HEK293 (cell line): ENCODE measurements around the gene FAM216A.

Experiments used
- CTCF ChIA-PET: fragments of 350-600 bp; formaldehyde crosslinking; extraction: SDS; loops from one replicate; lab custom pipeline; 2021; ENCODE audit warnings: antibody characterized with exemption; lab: Yijun Ruan, JAX
- POLR2A ChIA-PET: fragments of 300-600 bp; formaldehyde crosslinking; extraction: SDS; loops from one replicate; lab custom pipeline; 2020; ENCODE audit warnings: antibody characterized with exemption, inconsistent platforms; lab: Yijun Ruan, JAX
- H3K27ac ChIP-seq: fragments of 200-500 bp; sonication (Bioruptor generic); 2 replicates; pipeline ENCODE4 v1.5.1; 2014; ENCODE audit warnings: low read depth, low read length, control low read depth, inconsistent platforms; ENCODE audit errors: extremely low read depth
- H3K36me3 ChIP-seq, 2 experiments: fragments of 200-500 bp in 1 of 2; sonication (Bioruptor generic) in 1 of 2; 1 replicate in 1 of 2; 2 replicates in 1 of 2; pipeline ENCODE4 v1.5.1; 2014 to 2017; ENCODE audit warnings: inconsistent platforms in 2 of 2, low read length in 2 of 2; ENCODE audit not compliant: control insufficient read depth in 2 of 2, insufficient read depth in 1 of 2
- H3K4me1 ChIP-seq: fragments of 200-500 bp; sonication (Bioruptor generic); 2 replicates; pipeline ENCODE4 v1.5.1; 2014; ENCODE audit warnings: mild to moderate bottlenecking, low read length, inconsistent platforms; ENCODE audit not compliant: control insufficient read depth, insufficient read depth
- H3K4me3 ChIP-seq: 2 replicates; pipeline ENCODE4 v1.5.1; 2011; ENCODE audit warnings: low read depth, mild to moderate bottlenecking, control low read depth, low read length, moderate library complexity
- H3K9me3 ChIP-seq: fragments of 200-500 bp; sonication (Bioruptor generic); 2 replicates; pipeline ENCODE4 v1.5.1; 2014; ENCODE audit warnings: low read depth, low read length, inconsistent platforms; ENCODE audit not compliant: control insufficient read depth, insufficient read depth
- BCL6B ChIP-seq: fragments of 450-650 bp; formaldehyde crosslinking; IDR thresholded peaks from 2 replicates; pipeline ENCODE4 v1.5.1; 2017; ENCODE audit warnings: missing biosample characterization, missing genetic modification characterization
- MZF1 ChIP-seq: fragments of 450-650 bp; formaldehyde crosslinking; IDR thresholded peaks from 2 replicates; pipeline ENCODE4 v1.5.1; 2017; ENCODE audit warnings: missing biosample characterization, missing genetic modification characterization, borderline replicate concordance
- SALL2 ChIP-seq: fragments of 450-650 bp; formaldehyde crosslinking; IDR thresholded peaks from 2 replicates; pipeline ENCODE4 v1.5.0; 2017; ENCODE audit warnings: missing biosample characterization, mild to moderate bottlenecking, missing genetic modification characterization, borderline replicate concordance
- WT1 ChIP-seq: fragments of 450-650 bp; formaldehyde crosslinking; IDR thresholded peaks from 2 replicates; pipeline ENCODE4 v1.5.1; 2016; ENCODE audit warnings: missing biosample characterization, missing genetic modification characterization
- ZBTB11 ChIP-seq: fragments of 450-650 bp; formaldehyde crosslinking; conservative IDR thresholded peaks from 2 replicates; pipeline ENCODE4 v1.5.1; 2016; ENCODE audit warnings: low read depth, missing biosample characterization, missing genetic modification characterization
- ZFHX2 ChIP-seq: fragments of 450-650 bp; formaldehyde crosslinking; conservative IDR thresholded peaks from 2 replicates; pipeline ENCODE4 v1.5.1; 2016; ENCODE audit warnings: missing biosample characterization, missing genetic modification characterization
- ZFP41 ChIP-seq: fragments of 450-650 bp; formaldehyde crosslinking; IDR thresholded peaks from 2 replicates; pipeline ENCODE4 v1.5.1; 2016; ENCODE audit warnings: missing biosample characterization, missing genetic modification characterization, borderline replicate concordance
- ZNF10 ChIP-seq: fragments of 450-650 bp; formaldehyde crosslinking; IDR thresholded peaks from 2 replicates; pipeline ENCODE4 v1.5.1; 2017; ENCODE audit warnings: missing biosample characterization, missing genetic modification characterization
- ZNF140 ChIP-seq: fragments of 450-650 bp; formaldehyde crosslinking; IDR thresholded peaks from 2 replicates; pipeline ENCODE4 v1.5.1; 2016; ENCODE audit warnings: missing biosample characterization, missing genetic modification characterization
- ZNF146 ChIP-seq: fragments of 450-650 bp; formaldehyde crosslinking; IDR thresholded peaks from 2 replicates; pipeline ENCODE4 v1.5.1; 2016; ENCODE audit warnings: missing biosample characterization, missing genetic modification characterization
- ZNF23 ChIP-seq: fragments of 450-650 bp; formaldehyde crosslinking; IDR thresholded peaks from 2 replicates; pipeline ENCODE4 v1.5.1; 2016; ENCODE audit warnings: missing biosample characterization, missing genetic modification characterization, borderline replicate concordance
- ZNF311 ChIP-seq: fragments of 450-650 bp; formaldehyde crosslinking; IDR thresholded peaks from 2 replicates; pipeline ENCODE4 v1.5.1; 2017; ENCODE audit warnings: missing biosample characterization, missing genetic modification characterization, borderline replicate concordance
- ZNF324 ChIP-seq: fragments of 450-650 bp; formaldehyde crosslinking; IDR thresholded peaks from 2 replicates; pipeline ENCODE4 v1.5.1; 2016; ENCODE audit warnings: missing biosample characterization, missing genetic modification characterization
- ZNF366 ChIP-seq: fragments of 450-650 bp; formaldehyde crosslinking; conservative IDR thresholded peaks from 2 replicates; pipeline ENCODE4 v1.5.1; 2016; ENCODE audit warnings: missing biosample characterization, missing genetic modification characterization
- ZNF518A ChIP-seq: fragments of 450-650 bp; formaldehyde crosslinking; conservative IDR thresholded peaks from 2 replicates; pipeline ENCODE4 v1.5.1; 2016; ENCODE audit warnings: low read depth, missing biosample characterization, missing genetic modification characterization
- ZNF521 ChIP-seq: fragments of 450-650 bp; formaldehyde crosslinking; IDR thresholded peaks from 2 replicates; pipeline ENCODE4 v1.5.1; 2017; ENCODE audit warnings: missing biosample characterization, mild to moderate bottlenecking, missing genetic modification characterization
- ZNF561 ChIP-seq: fragments of 450-650 bp; IDR thresholded peaks from 2 replicates; pipeline ENCODE4 v1.5.1; 2018; ENCODE audit warnings: missing biosample characterization, missing genetic modification characterization, borderline replicate concordance
- ZNF629 ChIP-seq: fragments of 450-650 bp; formaldehyde crosslinking; IDR thresholded peaks from 2 replicates; pipeline ENCODE4 v1.5.1; 2017; ENCODE audit warnings: missing biosample characterization, missing genetic modification characterization
- ZNF658 ChIP-seq: fragments of 450-650 bp; formaldehyde crosslinking; IDR thresholded peaks from 2 replicates; pipeline ENCODE4; 2016; ENCODE audit warnings: missing biosample characterization, missing genetic modification characterization
- ZNF664 ChIP-seq: fragments of 450-650 bp; formaldehyde crosslinking; IDR thresholded peaks from 2 replicates; pipeline ENCODE4 v1.5.1; 2016; ENCODE audit warnings: missing biosample characterization, missing genetic modification characterization
- ZNF785 ChIP-seq: fragments of 450-650 bp; formaldehyde crosslinking; IDR thresholded peaks from 2 replicates; pipeline ENCODE4 v1.5.1; 2016; ENCODE audit warnings: missing biosample characterization, missing genetic modification characterization
- ZSCAN30 ChIP-seq: fragments of 450-650 bp; IDR thresholded peaks from 2 replicates; pipeline ENCODE4 v1.5.1; 2018; ENCODE audit warnings: missing biosample characterization, mild to moderate bottlenecking, missing genetic modification characterization, moderate library complexity
- ZSCAN5A ChIP-seq: fragments of 450-650 bp; formaldehyde crosslinking; IDR thresholded peaks from 2 replicates; pipeline ENCODE4 v1.5.1; 2016; ENCODE audit warnings: missing biosample characterization, missing genetic modification characterization
- TF ChIP-seq, protein P1 (sequence below): sonication (generic); formaldehyde crosslinking; IDR thresholded peaks from 2 replicates; pipeline ENCODE4 v1.8.1; 2022; ENCODE audit warnings: mild to moderate bottlenecking, moderate library complexity, missing genetic modification reagents

FAM216A gene

GRCh38 chr12:110449799-110450497 lies 18.7 kb upstream of the FAM216A start, which contains the start of gene ARPC3 (continued):
- no peak for TF ChIP-seq WT1 (tag by site-specific recombination)
- TF ChIP-seq ZNF518A (tag by site-specific recombination) = peak; percentile 85
- no peak for TF ChIP-seq ZNF140
- no peak for TF ChIP-seq ZNF146 (tag by site-specific recombination)
- TF ChIP-seq ZNF629 (tag by site-specific recombination) = peak; percentile 41; the same call in 1 of the 2 replicates
- TF ChIP-seq ZSCAN30 (tag by site-specific recombination) = no peak; the same call in 1 of the 2 replicates

- H3K27ac ChIP-seq = no peak overlapping the region
- POLR2A ChIA-PET = interaction anchor here (0.6 to 4.8 kb wide), 3 partner anchors 12 to 50 kb away, joined by 3 to 39 read pairs (median 7); partner anchors contain the start of genes FAM216A, GPN3, RAD9B and VPS29
Measured at GRCh38 chr12:110451263-110451662, 17.4 kb upstream of the FAM216A start.

More at GRCh38 chr12:110451263-110451662, 17.4 kb upstream of the FAM216A start:
- H3K4me1 ChIP-seq = no peaks in the 10 kb centered on the region
- H3K9me3 ChIP-seq = no peaks in the 10 kb centered on the region
- no peak overlapping the region for H3K4me3 ChIP-seq
- CTCF ChIA-PET = interaction anchor here (0.7 to 4.6 kb wide), 6 partner anchors 13 to 863 kb away, joined by 3 to 51 read pairs (median 10); partner anchors contain the start of genes FAM216A and GPN3
- H3K36me3 ChIP-seq = peaks cover 33 to 53% of the 10 kb centered on the region in 2 experiments
- TF ChIP-seq ZFHX2 (no peak), ZNF521 (no peak), SALL2 (no peak), ZNF311 (tag by site-specific recombination) (no peak), ZSCAN30 (tag by site-specific recombination) (no peak), ZBTB11 (tag by site-specific recombination) (no peak), ZNF561 (no peak), ZNF324 (tag by site-specific recombination) (no peak), ZFP41 (tag by site-specific recombination) (no peak), ZNF366 (tag by site-specific recombination) (no peak), ZNF658 (tag by site-specific recombination) (no peak), ZNF664 (tag by site-specific recombination) (no peak), ZSCAN5A (no peak), ZNF785 (tag by site-specific recombination) (no peak), ZNF23 (tag by site-specific recombination) (no peak), MZF1 (tag by site-specific recombination) (no peak), BCL6B (tag by site-specific recombination) (no peak), ZNF10 (tag by site-specific recombination) (no peak)
- TF ChIP-seq, protein P1, sequence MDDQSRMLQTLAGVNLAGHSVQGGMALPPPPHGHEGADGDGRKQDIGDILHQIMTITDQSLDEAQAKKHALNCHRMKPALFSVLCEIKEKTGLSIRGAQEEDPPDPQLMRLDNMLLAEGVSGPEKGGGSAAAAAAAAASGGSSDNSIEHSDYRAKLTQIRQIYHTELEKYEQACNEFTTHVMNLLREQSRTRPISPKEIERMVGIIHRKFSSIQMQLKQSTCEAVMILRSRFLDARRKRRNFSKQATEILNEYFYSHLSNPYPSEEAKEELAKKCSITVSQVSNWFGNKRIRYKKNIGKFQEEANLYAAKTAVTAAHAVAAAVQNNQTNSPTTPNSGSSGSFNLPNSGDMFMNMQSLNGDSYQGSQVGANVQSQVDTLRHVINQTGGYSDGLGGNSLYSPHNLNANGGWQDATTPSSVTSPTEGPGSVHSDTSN (CRISPR knock-in tag) = no peak
